K562 (cell line): ENCODE data around the gene BTG2.

ENCODE experiments used
- KLF16 ChIP-seq: IDR thresholded peaks from 2 replicates; pipeline ENCODE4 v1.6.1; 2016; ENCODE audit warnings: antibody characterized with exemption
- NRF1 ChIP-seq, 2 experiments: fragments of 450-650 bp; IDR thresholded peaks in 1 of 2; conservative IDR thresholded peaks in 1 of 2; 2 replicates each; pipeline ENCODE4 v1.6.1; 2014; ENCODE audit warnings: mild to moderate bottlenecking in 2 of 2
- TF ChIP-seq, protein P1 (sequence below): fragments of 250-450 bp; sonication (Bioruptor Pico); IDR thresholded peaks from 2 replicates; pipeline ENCODE4 v1.8.0; 2021; ENCODE audit warnings: moderate library complexity, mild to moderate bottlenecking, inconsistent platforms
- TF ChIP-seq, protein P2 (sequence below): sonication (generic); formaldehyde crosslinking; IDR thresholded peaks from 2 replicates; pipeline ENCODE4 v1.8.1; 2022; ENCODE audit warnings: missing genetic modification reagents
- TF ChIP-seq, protein P3 (sequence below): sonication (generic); formaldehyde crosslinking; IDR thresholded peaks from 2 replicates; pipeline ENCODE4 v1.8.1; 2022; ENCODE audit warnings: missing genetic modification reagents

GRCh38 chr1:203296460-203297073, 8.8 kb upstream of the BTG2 start:
- TF ChIP-seq, protein P1, sequence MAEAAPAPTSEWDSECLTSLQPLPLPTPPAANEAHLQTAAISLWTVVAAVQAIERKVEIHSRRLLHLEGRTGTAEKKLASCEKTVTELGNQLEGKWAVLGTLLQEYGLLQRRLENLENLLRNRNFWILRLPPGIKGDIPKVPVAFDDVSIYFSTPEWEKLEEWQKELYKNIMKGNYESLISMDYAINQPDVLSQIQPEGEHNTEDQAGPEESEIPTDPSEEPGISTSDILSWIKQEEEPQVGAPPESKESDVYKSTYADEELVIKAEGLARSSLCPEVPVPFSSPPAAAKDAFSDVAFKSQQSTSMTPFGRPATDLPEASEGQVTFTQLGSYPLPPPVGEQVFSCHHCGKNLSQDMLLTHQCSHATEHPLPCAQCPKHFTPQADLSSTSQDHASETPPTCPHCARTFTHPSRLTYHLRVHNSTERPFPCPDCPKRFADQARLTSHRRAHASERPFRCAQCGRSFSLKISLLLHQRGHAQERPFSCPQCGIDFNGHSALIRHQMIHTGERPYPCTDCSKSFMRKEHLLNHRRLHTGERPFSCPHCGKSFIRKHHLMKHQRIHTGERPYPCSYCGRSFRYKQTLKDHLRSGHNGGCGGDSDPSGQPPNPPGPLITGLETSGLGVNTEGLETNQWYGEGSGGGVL (CRISPR knock-in tag) = no peak
- TF ChIP-seq KLF16 (no peak), NRF1 (conservative IDR thresholded peaks at IDR 0.05 in 1 of 2, IDR thresholded peaks at IDR 0.05 in 1 of 2) (no peak)
- TF ChIP-seq, protein P2, sequence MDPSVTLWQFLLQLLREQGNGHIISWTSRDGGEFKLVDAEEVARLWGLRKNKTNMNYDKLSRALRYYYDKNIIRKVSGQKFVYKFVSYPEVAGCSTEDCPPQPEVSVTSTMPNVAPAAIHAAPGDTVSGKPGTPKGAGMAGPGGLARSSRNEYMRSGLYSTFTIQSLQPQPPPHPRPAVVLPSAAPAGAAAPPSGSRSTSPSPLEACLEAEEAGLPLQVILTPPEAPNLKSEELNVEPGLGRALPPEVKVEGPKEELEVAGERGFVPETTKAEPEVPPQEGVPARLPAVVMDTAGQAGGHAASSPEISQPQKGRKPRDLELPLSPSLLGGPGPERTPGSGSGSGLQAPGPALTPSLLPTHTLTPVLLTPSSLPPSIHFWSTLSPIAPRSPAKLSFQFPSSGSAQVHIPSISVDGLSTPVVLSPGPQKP (CRISPR knock-in tag) = no peak
- TF ChIP-seq, protein P3, sequence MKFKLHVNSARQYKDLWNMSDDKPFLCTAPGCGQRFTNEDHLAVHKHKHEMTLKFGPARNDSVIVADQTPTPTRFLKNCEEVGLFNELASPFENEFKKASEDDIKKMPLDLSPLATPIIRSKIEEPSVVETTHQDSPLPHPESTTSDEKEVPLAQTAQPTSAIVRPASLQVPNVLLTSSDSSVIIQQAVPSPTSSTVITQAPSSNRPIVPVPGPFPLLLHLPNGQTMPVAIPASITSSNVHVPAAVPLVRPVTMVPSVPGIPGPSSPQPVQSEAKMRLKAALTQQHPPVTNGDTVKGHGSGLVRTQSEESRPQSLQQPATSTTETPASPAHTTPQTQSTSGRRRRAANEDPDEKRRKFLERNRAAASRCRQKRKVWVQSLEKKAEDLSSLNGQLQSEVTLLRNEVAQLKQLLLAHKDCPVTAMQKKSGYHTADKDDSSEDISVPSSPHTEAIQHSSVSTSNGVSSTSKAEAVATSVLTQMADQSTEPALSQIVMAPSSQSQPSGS (CRISPR knock-in tag) = no peak
